GM18517 (cell line): ENCODE results near the gene SCN5A.

Experiments
- ATAC-seq: cut with Tn5 transposase; IDR thresholded peaks from one replicate; pipeline ENCODE4 v1.9.1; 2021; ENCODE audit warnings: mild to moderate bottlenecking, moderate library complexity; ENCODE audit not compliant: unreplicated experiment

The SCN5A gene

GRCh38 chr3:38511546-38511945, 137.9 kb downstream of the SCN5A start:
- no peak for ATAC-seq

GRCh38 chr3:38510631-38511030, 138.9 kb downstream of the SCN5A start:
- no peak for ATAC-seq

GRCh38 chr3:38509732-38510131, 139.8 kb downstream of the SCN5A start:
- ATAC-seq = no peak

GRCh38 chr3:38507120-38507519, 142.4 kb downstream of the SCN5A start:
- ATAC-seq = peak; percentile 95

DNA sequence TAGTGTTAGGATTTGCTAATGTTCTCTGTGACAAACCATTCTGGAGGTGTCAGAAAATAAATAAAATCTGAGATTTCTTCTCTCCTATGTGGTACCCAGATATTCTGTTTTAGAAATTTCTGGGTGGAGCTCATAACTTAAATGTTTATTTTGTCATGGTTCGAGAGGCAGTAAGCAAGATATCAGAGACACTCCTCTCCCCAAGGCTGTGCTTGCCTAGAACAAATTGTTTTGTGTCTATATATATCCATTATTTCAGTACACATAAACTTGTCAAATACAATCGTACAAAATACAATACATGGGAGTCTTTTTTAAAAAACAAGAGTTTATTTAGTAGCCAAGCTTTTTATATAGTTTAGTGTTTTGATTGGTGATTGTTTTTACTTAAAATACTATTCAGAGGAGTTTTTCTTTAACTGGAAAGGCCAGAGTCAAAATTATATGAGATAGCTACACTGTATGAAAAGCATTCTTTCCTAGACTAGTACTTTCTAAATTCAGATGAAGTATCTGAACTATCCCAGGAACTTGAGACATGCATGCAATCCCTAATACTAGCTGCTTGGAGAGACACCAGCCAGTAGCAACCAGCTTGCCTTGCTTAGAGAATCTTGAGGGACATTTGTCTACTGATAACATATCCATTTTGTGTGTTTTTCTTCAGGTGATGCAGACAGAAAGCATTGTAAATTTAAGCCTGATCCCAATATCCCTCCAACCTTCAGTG, 148.6 kb downstream of the SCN5A start:
- no peak for ATAC-seq
